Measurements from ENCODE around the gene CRKL.

GRCh38 chr22:20960609-20961008, 43.4 kb downstream of the CRKL start:
- TF ChIP-seq CTCF (conservative IDR thresholded peaks at IDR 0.05; ENCODE audit: low read depth, low read length) (no peak), EZH2 (IDR thresholded peaks at IDR 0.05; ENCODE audit: low read length, unreplicated experiment) (no peak)
